ENCODE data around the gene CSTB.

The CSTB gene

GRCh38 chr21:43757601-43758000 lies 18.5 kb downstream of the CSTB start:
- no peak for TF ChIP-seq CTCF (IDR thresholded peaks at IDR 0.05; ENCODE audit: low read depth, low read length)
- no peak for DNase-seq (ENCODE audit: low read depth in 2 of 2)
- no peak overlapping the region for H3K4me3 ChIP-seq (replicated peaks in 1 of 2; ENCODE audit: low read depth in 2 of 2, low read length in 2 of 2)

- no peak for DNase-seq (ENCODE audit: low read depth in 2 of 2)
- TF ChIP-seq CTCF (IDR thresholded peaks at IDR 0.05; ENCODE audit: low read depth, low read length) = no peak
- H3K4me3 ChIP-seq (replicated peaks in 1 of 2; ENCODE audit: low read depth in 2 of 2, low read length in 2 of 2) = no peak overlapping the region
Measured at GRCh38 chr21:43755820-43756594, 20.1 kb downstream of the CSTB start.

GRCh38 chr21:43754948-43755781 lies 20.9 kb downstream of the CSTB start:
- no peak for DNase-seq (ENCODE audit: low read depth in 2 of 2)
- H3K4me3 ChIP-seq (replicated peaks in 1 of 2; ENCODE audit: low read depth in 2 of 2, low read length in 2 of 2) = no peak overlapping the region
- TF ChIP-seq CTCF (IDR thresholded peaks at IDR 0.05; ENCODE audit: low read depth, low read length) = no peak

GRCh38 chr21:43753439-43753799 lies 22.7 kb downstream of the CSTB start:
- H3K4me3 ChIP-seq (replicated peaks in 1 of 2; ENCODE audit: low read depth in 2 of 2, low read length in 2 of 2) = no peak overlapping the region
- TF ChIP-seq CTCF (IDR thresholded peaks at IDR 0.05; ENCODE audit: low read depth, low read length) = no peak
- DNase-seq (ENCODE audit: low read depth in 2 of 2) = no peak

GRCh38 chr21:43752758-43753438 lies 23.2 kb downstream of the CSTB start:
- H3K4me3 ChIP-seq (replicated peaks in 1 of 2; ENCODE audit: low read depth in 2 of 2, low read length in 2 of 2) = no peak overlapping the region
- no peak for DNase-seq (ENCODE audit: low read depth in 2 of 2)
- no peak for TF ChIP-seq CTCF (IDR thresholded peaks at IDR 0.05; ENCODE audit: low read depth, low read length)

- no peak for DNase-seq (ENCODE audit: low read depth in 2 of 2)
- TF ChIP-seq CTCF (IDR thresholded peaks at IDR 0.05; ENCODE audit: low read depth, low read length) = no peak
- H3K4me3 ChIP-seq (replicated peaks in 1 of 2; ENCODE audit: low read depth in 2 of 2, low read length in 2 of 2) = no peak overlapping the region
Measured at GRCh38 chr21:43751955-43752591, 24.0 kb downstream of the CSTB start.

All from cardiac fibroblast (primary cell).